Spleen (tissue), 11 donors: ENCODE measurements around the gene COL1A2. TPM values are rescaled to one million over a fixed set of nuclear protein-coding genes. Genes with fewer than 3 reads are reported as not detected.

Source experiments
- DNase-seq: peaks from one replicate; pipeline ENCODE4 v3.0.0-alpha.2; 2020
- H3K27ac ChIP-seq, 8 donors: fragments of 200-600 bp; sonication (generic) in 7 of 8; 1 replicate in 4 of 8; 2 replicates in 4 of 8; pipeline versions ENCODE4 v1.5.0 to v1.8.0; 2016 to 2021; ENCODE audit warnings: inconsistent platforms in 4 of 8, mild to moderate bottlenecking in 4 of 8, moderate library complexity in 1 of 8
- H3K27me3 ChIP-seq, 7 donors: fragments of 200-600 bp; sonication (generic) in 6 of 7; replicated peaks in 1 of 7; 1 replicate in 4 of 7; 2 replicates in 3 of 7; pipeline versions ENCODE4 v1.5.0 to v1.8.0; 2016 to 2021; ENCODE audit warnings: inconsistent platforms in 3 of 7, mild to moderate bottlenecking in 1 of 7
- H3K36me3 ChIP-seq, 6 donors: fragments of 200-600 bp; sonication (generic) in 5 of 6; 1 replicate in 4 of 6; 2 replicates in 2 of 6; pipeline versions ENCODE4 v1.5.0 to v1.8.0; 2016 to 2021; ENCODE audit warnings: inconsistent platforms in 2 of 6
- H3K4me1 ChIP-seq, 6 donors: fragments of 200-600 bp; sonication (generic) in 5 of 6; 1 replicate in 3 of 6; 2 replicates in 3 of 6; pipeline versions ENCODE4 v1.5.0 to v1.8.0; 2016 to 2021; ENCODE audit warnings: inconsistent platforms in 3 of 6
- H3K4me3 ChIP-seq, 8 donors: fragments of 200-600 bp; sonication (generic) in 7 of 8; 1 replicate in 4 of 8; 2 replicates in 4 of 8; pipeline versions ENCODE4 v1.5.0 to v1.8.0; 2016 to 2021; ENCODE audit warnings: inconsistent platforms in 4 of 8, mild to moderate bottlenecking in 4 of 8, moderate library complexity in 2 of 8
- H3K9me3 ChIP-seq, 8 donors: fragments of 200-600 bp; sonication (generic) in 7 of 8; 1 replicate in 4 of 8; 2 replicates in 4 of 8; pipeline versions ENCODE4 v1.5.0 to v1.8.0; 2016 to 2021; ENCODE audit warnings: inconsistent platforms in 4 of 8
- POLR2A ChIP-seq, 3 donors: fragments of 450-650 bp; IDR thresholded peaks; one replicate each; pipeline ENCODE4 v1.5.1; 2017; ENCODE audit warnings: antibody characterized with exemption in 3 of 3, mild to moderate bottlenecking in 1 of 3
- POLR2AphosphoS5 ChIP-seq, 3 donors: sonication (generic); formaldehyde crosslinking; IDR thresholded peaks; one replicate each; pipeline ENCODE4 v1.5.1; 2017; ENCODE audit warnings: antibody characterized with exemption in 3 of 3
- WGBS, 5 donors: extraction: QIAGEN DNeasy Blood & Tissue Kit in 3 of 5; methylation state at CpG; one replicate each; pipeline versions ENCODE4 v1.1.5 to v1.1.7; 2013 to 2018; 5-methylcytosine and 5-hydroxymethylcytosine counted together
- intact Hi-C: fragments of 100-400 bp; cut with DNase I; formaldehyde crosslinking; loops from one replicate; pipeline ENCODE4 v1.15.0; 2023; ENCODE audit warnings: low total_unique reads
- polyA plus RNA-seq, 3 donors: library from polyadenylated mRNA; stranded (reverse); fragments of 200-250 nt; gene quantifications; one replicate each; pipeline ENCODE4 v1.2.1, GENCODE V29; 2013
- total RNA-seq, 7 donors: library from RNA; depleted of rRNA in 3 of 7; stranded (reverse); fragments of >200 nt in 3 of 7; fragmentation: NEBNext Ultra II Directional in 4 of 7; extraction: Animal tissue kit (Norgen Biotek cat#: 25700) in 4 of 7; gene quantifications; one replicate each; pipeline versions ENCODE4 v1.1.0 to v1.2.1, GENCODE V29; 2016 to 2021
- TF ChIP-seq, protein P1 (sequence below), 11 experiments: fragments of 200-600 bp in 7 of 11; fragments of 450-650 bp in 4 of 11; sonication (generic) in 4 of 11; IDR thresholded peaks in 8 of 11; conservative IDR thresholded peaks in 3 of 11; 1 replicate in 7 of 11; 2 replicates in 4 of 11; pipeline versions ENCODE4 v1.4.0 to v1.8.0; 2016 to 2021; ENCODE audit warnings: antibody characterized with exemption in 11 of 11, inconsistent platforms in 4 of 11, mild to moderate bottlenecking in 1 of 11
- donor health status: healthy with polysubstance abuse.
- donor health status: DM: no; HTN: no; CAD: no; lungs with moderate emphysema.
- donor health status: DM: no; HTN: no; CAD: no.
- donor health status: Bipolar disorder and iron deficiency.
- donor health status: healthy.
- donor health status: DM: no; HTN: no; CAD: no.
- donor health status: DM: yes; HTN: yes; CAD: no.

The COL1A2 gene
- total and polyA plus RNA-seq, 10 donors = 39.7 to 228 (median 116) TPM

DNA sequence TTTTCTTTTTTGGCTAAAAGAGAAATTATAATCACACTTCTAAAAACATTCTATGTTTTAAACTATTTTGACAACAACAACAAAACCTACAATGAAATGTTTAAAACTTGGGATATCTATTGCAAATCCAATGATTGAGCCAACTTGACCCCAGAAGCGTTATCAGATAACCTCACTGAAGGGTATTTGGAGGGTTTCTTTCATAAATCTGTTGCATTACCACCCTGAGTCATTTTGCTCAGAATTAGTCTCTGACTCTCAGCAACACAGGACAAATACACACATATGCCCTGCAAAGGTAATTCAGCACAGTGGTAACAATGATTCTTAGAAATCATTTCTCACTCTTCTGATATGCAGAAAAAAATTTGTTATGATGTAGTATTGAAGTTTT is 2.3 kb upstream of the COL1A2 start:
- Histone ChIP-seq H3K4me3 (no peak overlapping the region), H3K27me3 (peaks cover 0 to 25% (median 0%) of the 10 kb centered on the region in 7 donors), H3K9me3 (no peaks in the 10 kb centered on the region), H3K4me1 (peaks cover 0 to 42% (median 17%) of the 10 kb centered on the region in 6 donors), H3K27ac (peak overlapping the region in 7 of 8 donors; percentile 11 to 81 (median 41)), H3K36me3 (no peaks in the 10 kb centered on the region)
- DNase-seq = no peak
- TF ChIP-seq POLR2AphosphoS5 (IDR thresholded peaks at IDR 0.05) (no peak), POLR2A (IDR thresholded peaks at IDR 0.05) (no peak)
- TF ChIP-seq, protein P1, sequence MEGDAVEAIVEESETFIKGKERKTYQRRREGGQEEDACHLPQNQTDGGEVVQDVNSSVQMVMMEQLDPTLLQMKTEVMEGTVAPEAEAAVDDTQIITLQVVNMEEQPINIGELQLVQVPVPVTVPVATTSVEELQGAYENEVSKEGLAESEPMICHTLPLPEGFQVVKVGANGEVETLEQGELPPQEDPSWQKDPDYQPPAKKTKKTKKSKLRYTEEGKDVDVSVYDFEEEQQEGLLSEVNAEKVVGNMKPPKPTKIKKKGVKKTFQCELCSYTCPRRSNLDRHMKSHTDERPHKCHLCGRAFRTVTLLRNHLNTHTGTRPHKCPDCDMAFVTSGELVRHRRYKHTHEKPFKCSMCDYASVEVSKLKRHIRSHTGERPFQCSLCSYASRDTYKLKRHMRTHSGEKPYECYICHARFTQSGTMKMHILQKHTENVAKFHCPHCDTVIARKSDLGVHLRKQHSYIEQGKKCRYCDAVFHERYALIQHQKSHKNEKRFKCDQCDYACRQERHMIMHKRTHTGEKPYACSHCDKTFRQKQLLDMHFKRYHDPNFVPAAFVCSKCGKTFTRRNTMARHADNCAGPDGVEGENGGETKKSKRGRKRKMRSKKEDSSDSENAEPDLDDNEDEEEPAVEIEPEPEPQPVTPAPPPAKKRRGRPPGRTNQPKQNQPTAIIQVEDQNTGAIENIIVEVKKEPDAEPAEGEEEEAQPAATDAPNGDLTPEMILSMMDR (IDR thresholded peaks at IDR 0.05 in 8 of 11, conservative IDR thresholded peaks at IDR 0.05 in 3 of 11) = no peak
- 54 to 72% (median 66%) methylated on average over 1 of the region's 1 CpG for WGBS, 5 donors
- intact Hi-C loops = no loop called here

DNA sequence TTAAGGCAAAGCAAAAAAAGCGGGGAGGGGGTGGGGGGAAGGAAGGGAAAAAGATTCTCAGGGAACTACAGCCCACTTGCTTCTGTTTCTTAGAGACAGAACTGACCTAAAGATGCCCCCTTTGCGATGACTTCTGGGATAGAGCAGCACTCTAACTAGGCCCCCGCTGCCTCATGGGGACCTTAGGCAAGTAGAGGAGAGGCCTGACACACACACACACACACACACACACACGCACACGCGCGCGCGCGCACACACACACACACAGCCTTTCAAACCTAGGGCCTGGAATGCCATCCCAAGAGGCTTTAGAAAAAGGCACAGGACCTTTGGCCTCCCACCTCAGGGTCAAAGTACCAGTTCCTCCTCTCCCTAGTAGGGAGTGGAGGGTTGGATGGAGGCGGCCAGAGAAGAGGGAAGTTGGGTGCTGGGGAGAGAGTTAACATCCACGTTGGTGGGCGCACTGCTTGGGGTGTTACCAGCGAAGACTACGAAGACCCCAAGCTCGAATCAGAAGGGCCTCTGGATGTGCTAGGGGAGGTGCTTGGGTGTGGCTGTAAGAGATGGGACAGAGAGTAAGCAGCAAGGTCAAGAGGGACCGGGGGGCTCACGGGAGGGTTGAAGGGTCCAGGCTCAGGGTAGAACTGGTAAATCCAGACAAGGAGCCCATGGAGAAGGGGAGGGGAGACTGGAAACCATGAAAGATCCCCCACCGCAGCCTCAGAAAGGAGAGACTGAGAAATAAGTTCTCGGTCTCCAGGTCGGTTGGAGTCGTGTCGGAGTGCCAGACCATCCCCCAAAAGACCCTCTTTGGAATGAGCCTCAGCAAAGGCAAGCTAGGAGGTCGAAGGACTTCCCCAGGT is 1.2 kb upstream of the COL1A2 start:
- no peak for DNase-seq
- WGBS, 5 donors = 68 to 80% (median 74%) methylated on average over 24 of the region's 24 CpGs

DNA sequence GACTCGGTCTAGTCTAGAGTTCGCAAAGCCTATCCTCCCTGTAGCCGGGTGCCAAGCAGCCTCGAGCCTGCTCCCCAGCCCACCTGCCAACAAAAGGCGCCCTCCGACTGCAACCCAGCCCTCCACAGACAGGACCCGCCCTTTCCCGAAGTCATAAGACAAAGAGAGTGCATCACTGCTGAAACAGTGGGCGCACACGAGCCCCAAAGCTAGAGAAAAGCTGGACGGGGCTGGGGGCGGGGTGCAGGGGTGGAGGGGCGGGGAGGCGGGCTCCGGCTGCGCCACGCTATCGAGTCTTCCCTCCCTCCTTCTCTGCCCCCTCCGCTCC is 622 bp upstream of the COL1A2 start:
- TF ChIP-seq POLR2A (IDR thresholded peaks at IDR 0.05) = no peak
- TF ChIP-seq, protein P1 (IDR thresholded peaks at IDR 0.05 in 8 of 11, conservative IDR thresholded peaks at IDR 0.05 in 3 of 11) = no peak
- no peak for TF ChIP-seq POLR2AphosphoS5 (IDR thresholded peaks at IDR 0.05)
- H3K27me3 ChIP-seq = peaks cover 0 to 25% (median 0%) of the 10 kb centered on the region in 7 donors
- no peaks in the 10 kb centered on the region for H3K36me3 ChIP-seq
- 15 to 36% (median 21%) methylated on average over 5 to 19 of the region's 19 CpGs for WGBS, 5 donors
- DNase-seq = no peak
- H3K27ac ChIP-seq = peak overlapping the region; percentile 19 to 81 (median 72)
- H3K9me3 ChIP-seq = no peaks in the 10 kb centered on the region
- peaks cover 0 to 42% (median 17%) of the 10 kb centered on the region in 6 donors for H3K4me1 ChIP-seq
- H3K4me3 ChIP-seq = peak overlapping the region in 7 of 8 donors; percentile 17 to 64 (median 36)
- intact Hi-C loops = no loop called here

More for the DNA sequence above, 1.2 kb upstream of the COL1A2 start:
- Histone ChIP-seq H3K36me3 (no peaks in the 10 kb centered on the region), H3K9me3 (no peaks in the 10 kb centered on the region), H3K27ac (peak overlapping the region; percentile 19 to 81 (median 72)), H3K4me1 (peaks cover 0 to 42% (median 17%) of the 10 kb centered on the region in 6 donors), H3K27me3 (peaks cover 0 to 25% (median 0%) of the 10 kb centered on the region in 7 donors), H3K4me3 (peak overlapping the region in 3 of 8 donors; percentile 38 to 64 (median 48))
- intact Hi-C loops = no loop called here
- TF ChIP-seq POLR2AphosphoS5 (IDR thresholded peaks at IDR 0.05) = no peak
- TF ChIP-seq, protein P1 (IDR thresholded peaks at IDR 0.05 in 8 of 11, conservative IDR thresholded peaks at IDR 0.05 in 3 of 11) = no peak
- no peak for TF ChIP-seq POLR2A (IDR thresholded peaks at IDR 0.05)
